HPDE6-E6E7 (cell line): Measurements from ENCODE around the gene CDNF.
"Not testable (repeated sequence)": the region's sequence is repeated elsewhere in the genome, so short reads cannot be mapped to it uniquely, and the experiment has no call there.

ENCODE experiments used
- DNase-seq: peaks from one replicate; pipeline ENCODE4 v3.0.0; 2011; ENCODE audit warnings: missing footprints; ENCODE audit errors: extremely low spot score

Gene CDNF

DNA sequence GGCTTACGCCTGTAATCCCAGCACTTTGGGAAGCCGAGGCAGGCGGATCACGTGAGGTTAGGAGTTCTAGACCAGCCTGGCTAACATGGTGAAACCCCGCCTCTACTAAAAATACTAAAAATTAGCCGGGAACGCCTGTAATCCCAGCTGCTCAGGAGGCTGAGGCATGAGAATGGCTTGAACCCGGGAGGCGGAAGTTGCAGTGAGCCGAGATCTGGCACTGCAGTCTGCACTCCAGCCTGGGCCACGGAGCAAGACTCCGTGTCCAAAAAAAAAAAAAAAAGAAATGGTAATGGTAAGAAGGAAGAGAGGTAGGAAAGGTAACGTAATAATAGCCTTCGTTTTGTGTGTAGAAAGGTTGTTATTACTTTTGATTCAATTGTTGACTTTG lies 1.5 kb upstream of the CDNF start:
- no peak for DNase-seq

DNA sequence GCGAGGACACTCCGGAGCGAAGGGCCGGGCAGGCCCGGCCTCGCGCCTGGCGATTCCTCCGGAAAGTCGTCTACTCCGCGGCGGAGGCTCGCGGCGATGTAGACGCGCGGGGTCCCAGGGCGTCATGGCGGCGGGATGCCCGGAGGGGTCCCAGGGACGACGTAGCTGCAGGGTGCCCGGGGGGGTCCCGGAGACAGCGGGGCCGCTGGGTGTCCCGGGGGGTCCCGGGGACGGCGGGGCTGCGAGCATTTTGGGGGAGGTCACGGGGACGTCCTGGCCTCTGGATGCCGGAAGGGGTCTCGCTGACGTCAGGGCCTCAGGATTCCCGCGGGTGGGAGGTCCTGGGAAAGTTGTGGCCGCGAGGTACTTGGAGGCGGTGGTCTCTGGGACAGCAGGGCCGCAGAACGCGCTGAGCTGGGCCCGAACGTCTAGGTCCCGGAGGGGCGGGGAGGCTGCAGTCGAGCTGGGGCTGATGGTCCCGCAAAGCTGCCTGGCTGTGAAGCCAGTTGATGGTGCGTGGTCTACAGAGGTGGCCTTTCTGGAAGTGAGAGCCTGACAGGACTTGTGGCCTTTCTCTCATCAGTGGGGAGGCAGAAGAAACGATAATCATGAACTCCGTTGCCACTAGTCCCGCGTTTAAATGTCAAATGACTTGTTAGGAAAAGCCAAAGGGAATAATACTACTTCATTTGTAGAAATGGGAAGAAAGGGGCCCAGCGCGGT lies 906 bp upstream of the CDNF start:
- peak; percentile 2 for DNase-seq

DNA sequence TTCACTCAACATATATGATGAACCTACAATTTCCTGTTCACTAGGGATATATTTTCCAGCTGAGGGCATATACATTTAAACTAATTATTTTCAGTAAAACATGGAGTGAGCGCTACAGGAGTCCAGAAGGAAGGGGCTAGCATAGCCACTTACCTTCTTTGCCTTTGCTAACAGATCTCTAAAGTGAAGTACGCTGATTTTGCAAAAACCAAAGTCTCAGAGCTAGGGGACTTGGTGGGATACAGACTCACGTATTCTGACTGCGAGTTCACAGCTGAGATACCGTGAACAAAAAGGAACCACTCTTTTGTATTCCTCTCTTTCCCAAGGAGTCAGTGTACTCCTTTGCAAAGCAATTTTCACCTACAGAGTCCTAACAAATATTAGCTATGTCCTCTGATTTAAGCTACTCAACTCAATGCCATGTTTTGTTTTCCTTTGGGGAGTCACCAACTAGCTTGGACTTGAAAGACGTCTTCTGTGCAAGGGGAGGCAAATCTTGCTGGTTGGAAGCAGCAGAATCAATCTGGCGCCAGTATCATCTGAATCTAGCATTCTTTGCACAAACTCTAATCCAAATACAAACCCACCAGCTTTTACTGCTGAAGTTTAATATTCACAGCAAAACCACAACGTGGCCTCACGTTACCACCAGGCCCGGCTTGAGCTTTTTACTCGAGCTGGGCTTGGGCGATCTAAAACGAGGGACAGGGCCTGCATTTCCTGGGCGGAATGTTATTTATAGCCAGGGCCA lies 657 bp downstream of the CDNF start:
- no peak for DNase-seq

DNA sequence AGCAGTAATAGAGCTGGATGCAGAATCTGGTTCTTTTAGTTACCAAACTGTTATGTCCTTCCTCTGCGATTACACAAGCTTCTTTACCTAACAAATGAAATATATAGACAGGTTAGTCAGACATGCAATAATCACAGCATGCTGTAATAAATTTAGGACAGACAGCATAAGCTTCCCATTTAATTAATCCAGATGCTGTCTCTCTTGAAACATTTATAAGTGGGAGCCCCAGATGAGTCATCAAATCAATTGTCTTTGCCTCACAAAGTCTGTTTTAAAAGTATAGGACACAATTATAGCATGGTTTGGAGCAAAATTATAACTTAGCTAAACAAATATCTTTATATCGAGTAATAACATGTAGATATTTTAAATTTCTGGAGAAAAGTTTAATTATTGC lies 1.6 kb downstream of the CDNF start:
- DNase-seq = no peak

DNA sequence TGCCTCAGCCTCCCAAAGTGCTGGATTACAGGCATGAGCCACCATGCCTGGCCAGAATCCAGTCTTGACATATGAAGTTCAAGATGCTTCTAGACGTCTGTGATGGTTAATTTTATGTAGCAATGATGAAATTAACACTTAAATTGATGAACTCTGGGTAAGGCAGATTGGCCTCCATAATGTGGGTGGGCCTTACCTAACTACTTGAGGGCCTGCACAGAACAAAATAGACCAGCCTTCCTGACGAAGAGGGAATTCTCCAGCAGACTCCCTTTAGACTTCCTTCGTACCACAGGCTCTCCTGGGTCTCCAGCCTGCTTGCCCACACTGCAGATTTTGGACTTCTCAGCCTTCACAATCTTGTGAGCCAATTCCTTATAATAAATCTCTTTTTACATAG lies 4.7 kb downstream of the CDNF start:
- no peak for DNase-seq

DNA sequence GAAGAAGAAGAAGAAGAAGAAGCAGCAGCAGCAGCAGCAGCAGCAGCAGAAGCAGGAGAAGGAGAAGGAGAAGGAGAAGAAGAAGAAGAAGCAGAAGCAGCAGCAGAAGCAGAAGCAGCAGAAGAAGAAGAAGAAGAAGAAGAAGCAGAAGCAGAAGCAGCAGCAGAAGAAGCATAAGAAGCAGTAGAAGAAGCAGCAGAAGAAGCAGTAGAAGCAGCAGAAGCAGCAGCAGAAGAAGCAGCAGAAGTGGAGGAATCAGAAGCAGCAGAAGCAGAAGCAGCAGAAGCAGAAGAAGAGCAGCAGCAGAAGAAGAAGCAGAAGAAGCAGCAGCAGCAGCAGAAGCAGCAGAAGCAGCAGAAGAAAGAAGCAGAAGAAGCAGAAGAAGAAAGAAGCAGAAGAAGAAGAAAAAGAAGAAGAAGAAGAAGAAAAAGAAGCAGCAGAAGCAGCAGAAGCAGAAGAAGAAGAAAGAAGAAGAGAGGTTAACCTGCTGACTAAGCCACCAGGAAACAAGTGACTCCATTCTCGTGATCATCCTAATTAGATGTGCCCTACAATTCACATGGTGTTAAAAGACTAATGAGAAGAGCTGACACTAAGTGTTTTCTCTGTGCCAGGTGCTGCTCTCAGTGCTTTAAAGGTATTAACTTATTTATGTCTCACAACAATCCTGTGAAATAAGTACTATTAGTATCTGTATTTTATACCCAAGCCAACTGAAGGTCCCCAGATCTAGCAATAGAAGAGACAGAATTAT lies 11.6 kb downstream of the CDNF start:
- no peak for DNase-seq

DNA sequence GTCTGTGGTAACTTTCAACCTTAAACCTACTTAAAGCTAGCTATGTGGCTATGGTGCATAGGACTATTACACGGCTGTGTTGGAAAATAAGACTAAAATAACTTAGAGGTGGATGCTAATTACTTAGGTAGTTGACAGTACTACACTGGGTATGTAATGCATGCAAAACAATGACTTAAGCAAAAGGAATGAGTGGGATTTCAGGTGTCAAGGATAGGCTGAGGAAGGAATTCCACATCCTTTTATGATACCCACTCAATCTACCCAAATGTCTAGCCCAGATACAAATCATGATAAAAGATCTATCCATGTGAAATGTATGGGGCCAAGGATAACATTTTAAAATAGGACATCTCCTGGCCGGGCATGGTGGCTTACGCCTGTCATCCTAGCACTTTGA lies 13.9 kb downstream of the CDNF start:
- no peak for DNase-seq

DNA sequence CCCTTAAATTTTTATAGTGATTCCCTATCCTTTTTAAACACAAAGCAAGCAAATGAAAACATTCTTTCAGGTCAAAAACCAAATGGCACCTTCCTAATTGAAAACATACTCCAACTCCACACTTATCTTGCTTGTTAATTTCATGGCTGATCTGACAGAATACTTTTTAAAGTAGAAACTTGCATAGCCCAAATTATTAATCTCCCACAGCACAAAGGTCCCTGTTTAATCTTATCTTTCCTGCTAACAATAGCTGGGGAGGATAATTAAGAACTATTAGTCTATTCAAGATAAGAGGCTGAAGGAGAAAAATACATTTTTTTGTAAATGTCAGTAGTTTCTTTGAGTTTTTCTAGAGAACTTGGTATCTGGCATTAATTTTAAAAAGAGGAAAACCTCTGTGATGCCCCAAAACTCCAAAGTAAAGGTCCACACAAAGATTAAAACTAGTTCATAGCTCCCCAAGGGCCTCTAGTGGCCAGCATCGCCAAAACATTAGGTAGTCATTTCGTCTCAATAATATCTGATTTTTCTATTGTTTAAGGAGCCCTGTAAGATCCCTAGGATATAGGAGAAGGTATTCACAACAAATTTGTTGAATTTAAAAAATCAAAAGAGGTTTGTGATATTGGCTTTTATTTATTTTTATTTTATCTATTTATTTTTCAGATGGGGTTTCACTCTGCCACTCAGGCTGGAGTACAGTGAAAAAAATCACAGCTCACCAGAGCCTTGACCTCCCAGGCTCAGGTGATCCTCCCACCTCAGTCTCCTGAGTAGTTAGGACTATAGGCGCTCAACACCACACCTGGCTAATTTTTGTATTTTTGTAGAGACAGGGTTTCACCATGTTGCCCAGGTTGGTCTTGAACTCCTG lies 14.7 kb downstream of the CDNF start:
- no peak for DNase-seq

DNA sequence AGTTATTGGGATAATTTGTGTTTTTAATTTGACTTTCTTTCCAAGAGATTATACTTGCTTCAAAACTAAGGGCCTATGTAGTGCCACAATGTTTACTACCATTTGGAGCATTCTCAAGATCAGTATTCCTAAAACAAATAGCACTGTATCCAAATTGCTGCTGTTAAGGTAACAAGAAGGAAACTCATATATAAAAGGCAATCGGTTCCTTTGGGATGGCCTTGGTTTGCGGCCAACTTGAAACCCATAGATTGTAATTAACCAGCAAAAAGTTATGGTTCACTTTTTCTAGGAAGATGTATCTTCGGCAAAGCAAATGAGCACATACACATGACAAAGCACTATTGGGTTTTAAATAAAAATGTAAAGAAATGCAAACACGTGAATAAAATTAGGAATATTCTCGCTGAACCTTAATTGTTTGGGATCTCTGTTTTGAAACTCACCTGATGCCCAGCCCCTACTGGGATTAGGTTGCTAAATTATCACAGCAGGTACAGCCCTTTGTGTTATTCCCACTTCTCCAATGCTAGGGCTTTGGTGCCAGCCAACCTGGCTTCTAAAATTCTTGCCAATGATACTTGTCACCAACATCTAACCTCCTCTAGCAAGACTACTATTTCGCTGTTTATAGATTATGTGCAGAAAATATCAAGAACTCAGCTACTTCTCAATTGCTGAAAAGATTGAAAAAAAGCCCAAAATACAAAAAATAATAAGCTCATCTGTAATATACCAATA lies 16.0 kb downstream of the CDNF start:
- DNase-seq = no peak

DNA sequence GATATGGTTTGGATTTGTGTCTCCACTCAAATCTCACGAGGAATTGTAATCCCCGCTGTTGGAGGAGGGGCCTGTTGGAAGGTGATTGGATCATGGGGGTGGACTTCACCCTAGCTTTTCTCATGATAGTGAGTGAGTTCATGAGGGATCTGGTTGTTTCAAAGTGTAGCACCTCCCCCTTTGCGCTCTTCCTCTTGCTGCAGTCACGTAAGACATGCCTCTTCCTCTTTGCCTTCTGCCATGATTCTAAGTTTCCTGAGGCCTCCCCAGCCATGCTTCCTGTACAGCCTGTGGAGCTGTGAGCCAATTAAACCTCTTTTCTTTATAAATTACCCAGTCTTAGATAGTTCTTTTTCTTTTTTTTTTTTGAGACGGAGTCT lies 17.1 kb downstream of the CDNF start:
- no peak for DNase-seq

DNA sequence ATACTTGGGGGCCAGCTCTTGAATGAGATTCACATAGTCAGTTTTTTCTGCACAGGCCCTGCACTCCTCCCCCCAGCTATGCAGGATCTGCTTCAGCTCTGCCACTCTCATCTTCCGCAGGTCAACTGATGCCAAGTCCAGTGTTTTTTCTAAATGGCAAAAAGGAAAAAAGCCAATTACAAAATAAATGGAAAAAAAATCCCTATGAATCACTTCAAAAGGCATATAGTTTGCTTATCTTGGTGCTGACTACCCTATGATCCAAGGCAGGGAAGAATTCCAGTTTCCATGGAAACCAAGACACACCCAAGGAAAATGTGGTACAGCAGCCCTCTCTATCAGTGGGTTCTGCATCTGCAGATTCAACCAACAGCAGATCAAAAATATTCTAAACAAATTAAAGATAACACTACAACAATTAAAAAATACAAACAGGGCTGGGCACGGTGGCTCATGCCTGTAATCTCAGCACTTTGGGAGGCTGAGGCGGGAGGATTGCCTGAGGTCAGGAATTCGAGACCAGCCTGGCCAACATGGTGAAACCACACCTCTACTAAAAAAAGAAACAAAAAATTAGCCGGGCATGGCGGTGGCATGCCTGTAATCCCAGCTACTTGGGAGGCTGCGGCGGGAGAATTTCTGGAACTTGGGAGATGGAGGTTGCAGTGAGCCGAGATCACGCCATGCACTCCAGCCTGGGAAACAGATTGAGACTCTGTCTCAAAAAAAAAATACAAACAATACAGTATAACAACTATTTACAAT lies 17.6 kb downstream of the CDNF start:
- DNase-seq = peak; percentile 20

DNA sequence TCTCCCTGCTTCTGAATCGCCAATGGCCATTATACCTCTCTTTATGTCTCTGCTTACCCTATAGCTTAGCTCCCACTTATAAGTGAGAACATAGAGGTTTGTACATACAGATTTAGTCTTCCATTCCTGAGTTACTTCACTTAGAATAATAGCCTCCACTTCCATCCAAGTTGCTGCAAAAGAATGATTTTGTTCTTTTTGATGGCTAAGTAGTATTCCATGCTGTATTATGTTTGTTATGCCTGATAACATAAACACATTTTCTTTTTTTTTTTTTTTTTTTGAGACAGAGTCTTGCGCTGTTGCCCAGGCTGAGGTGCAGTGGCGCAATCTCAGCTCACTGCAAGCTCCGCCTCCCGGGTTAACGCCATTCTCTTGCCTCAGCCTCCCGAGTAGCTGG lies 21.1 kb downstream of the CDNF start:
- not testable (repeated sequence) for DNase-seq

DNA sequence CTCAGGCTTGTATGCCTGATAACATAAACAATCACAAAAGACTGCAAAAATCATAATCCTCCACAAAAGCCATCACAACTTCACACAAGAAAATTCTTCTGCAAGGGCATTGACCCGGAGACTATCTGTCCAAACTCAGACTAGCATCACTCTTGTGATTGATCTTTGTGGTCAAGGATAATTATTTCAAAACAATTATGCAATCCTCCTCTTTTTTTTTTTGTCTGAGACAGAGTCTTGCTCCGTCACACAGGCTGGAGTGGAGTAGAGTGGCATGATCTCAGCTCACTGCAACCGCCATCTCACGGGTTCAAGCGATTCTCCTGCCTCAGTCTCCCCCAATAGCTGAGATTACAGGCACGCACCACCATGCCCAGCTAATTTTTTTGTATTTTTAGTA lies 22.2 kb downstream of the CDNF start:
- no peak for DNase-seq

DNA sequence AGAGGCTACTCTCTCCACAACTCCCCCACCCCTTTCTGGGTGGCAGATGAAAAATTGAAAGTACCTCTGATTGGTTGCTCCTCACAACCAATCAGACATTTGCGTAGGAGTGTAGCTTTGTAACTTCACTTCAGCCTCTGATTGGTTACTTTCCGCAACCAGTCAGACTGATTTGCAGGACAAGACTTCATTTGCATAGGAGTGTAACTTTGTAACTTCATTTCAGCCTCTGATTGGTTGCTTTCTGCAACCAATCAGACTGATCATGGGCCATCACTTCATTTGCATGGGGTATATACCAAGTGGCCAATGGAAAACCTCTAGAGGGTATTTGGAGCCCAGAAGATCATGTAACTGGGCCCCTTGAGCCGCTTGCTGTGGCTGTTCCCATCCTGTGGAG lies 25.6 kb downstream of the CDNF start:
- no peak for DNase-seq

DNA sequence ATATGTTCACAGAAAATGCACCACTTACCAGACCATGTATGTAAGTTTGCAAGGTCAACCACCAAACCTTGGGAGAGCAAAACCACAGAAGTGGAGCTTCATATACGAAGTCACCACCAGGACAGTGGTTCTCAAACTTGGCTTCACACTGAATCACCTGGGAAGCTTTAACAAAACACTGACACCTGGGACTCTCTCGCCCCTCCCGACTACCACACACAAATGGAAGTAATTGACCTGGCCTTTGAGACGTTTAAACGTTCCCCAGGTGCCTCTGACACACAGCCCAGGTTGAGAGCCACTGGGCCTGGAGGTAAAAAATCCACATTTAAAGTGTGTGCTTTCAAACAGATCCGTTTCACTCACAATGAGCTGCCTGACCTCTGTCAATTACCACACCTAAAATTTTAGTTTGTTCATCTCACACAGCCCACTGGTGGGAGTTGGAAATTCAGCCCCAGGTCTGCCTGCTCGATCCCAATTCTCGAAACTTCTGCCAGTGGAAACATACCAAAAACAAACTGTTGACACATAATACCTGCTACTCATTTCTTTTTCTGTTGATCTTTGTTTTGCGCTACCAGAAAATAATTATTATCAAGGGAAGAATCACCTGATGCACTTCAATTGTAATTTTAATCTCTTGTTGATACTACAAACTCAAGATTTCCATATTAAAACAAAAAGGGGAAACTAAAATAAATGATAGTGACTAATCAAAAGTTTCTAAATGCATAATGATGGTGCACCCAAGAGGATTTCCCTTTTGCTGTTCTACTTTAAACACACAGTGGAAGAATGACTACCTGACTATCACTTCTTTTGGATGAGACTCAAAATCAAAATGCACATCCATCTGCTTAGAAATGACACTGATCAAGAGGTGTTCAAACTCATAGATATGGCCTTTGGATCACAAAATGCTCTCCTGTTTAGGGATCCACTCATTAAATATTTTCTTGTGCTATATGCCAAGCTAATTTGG lies 26.6 kb downstream of the CDNF start:
- DNase-seq = no peak

DNA sequence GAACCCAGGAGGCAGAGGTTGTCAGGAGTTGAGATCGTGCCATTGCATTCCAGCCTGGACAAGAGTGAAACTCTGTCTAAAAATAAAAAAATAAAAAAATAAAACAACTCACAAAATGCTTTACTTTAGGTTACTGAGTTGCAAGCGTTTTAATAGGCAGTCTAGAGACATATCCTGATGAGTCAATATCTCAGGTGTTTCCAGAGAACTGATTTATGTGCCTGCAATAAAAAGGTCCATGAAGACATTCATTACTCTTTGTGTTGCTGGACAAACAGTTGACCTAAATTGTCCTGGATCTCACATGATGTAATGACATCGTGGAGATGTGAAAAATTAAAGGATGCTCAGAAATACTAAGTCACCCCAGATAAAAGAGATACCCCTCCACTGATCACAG lies 31.5 kb downstream of the CDNF start:
- DNase-seq = no peak

DNA sequence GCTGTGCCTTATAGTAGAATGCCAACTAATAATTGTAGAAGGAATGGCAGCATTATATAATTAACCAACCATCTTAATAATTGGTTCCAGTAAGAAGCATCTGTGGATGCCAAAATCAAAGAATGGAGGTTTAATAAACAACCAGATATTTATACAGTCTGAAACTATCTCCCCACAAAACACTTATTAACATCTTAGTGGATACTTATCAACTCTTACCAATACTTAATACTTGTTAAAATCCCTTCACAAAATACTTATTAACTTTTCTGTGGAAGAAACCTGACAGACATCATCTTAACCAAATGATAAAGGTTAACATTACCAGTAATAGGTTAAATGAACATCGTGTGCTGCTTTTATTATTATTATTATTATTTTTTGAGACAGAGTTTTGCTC lies 34.0 kb downstream of the CDNF start:
- no peak for DNase-seq

DNA sequence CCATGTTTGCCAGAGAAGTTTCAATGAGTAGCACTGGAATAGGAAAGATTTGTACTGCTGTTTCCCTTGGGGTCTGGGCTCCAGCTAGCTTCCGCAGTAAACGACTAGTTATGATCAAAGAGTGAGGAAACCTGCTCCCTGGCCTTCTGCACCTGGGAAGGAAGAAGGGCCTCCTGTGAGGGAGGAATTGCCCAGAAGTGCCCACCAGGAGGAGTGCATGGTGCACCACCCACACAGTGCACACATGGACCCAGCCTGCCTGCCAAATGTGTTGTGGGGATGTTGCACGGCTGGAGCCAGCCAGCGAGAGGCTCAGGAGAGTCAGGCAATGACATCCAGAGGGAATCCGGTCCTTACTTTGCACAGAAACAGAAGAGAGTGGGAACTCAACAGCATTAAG lies 36.1 kb downstream of the CDNF start:
- DNase-seq = no peak

DNA sequence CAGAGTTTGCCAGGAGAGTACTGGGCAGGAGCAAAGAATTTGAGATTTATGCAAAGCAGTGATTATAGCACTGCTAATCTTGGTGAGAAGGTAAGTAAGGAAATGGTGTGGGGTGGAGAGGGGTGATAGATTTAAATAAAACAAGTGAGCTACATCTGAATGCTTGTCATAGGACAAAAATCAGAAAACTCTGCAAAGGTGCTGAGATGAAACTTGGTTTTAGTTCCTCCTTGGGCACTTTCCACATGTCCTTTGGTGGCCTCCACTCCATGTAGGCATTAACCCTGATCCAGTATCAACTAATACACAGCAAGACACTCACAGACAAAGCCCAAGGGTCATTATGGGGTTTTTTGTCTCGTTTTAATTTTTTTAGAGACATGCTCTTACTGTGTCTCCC lies 37.4 kb downstream of the CDNF start:
- DNase-seq = no peak
